ENCODE data around the gene R3HDM2. TPM values are rescaled to one million over a fixed set of nuclear protein-coding genes. Genes with fewer than 3 reads are reported as not detected.

R3HDM2 gene
- total RNA-seq, 1 experiment from 2014 or later, result 34.7 TPM

- DNase-seq (ENCODE audit: low spot score) (no peak), ATAC-seq (no peak)
- H3K27ac Mint-ChIP-seq, result no peak overlapping the region
- H3K4me3 Mint-ChIP-seq, result no peak overlapping the region
- ChIA-PET CTCF (interaction anchor here (1.0 to 3.4 kb wide), 4 partner anchors 9 to 200 kb away, joined by 3 to 56 read pairs (median 11); partner anchors contain the start of genes GLI1 and INHBE), POLR2A (no interaction called here)
- H3K4me1 Mint-ChIP-seq, result peaks cover 12% of the 10 kb centered on the region
- no peaks in the 10 kb centered on the region for H3K9me3 Mint-ChIP-seq
- H3K36me3 Mint-ChIP-seq, result peaks cover 12% of the 10 kb centered on the region
- TF ChIP-seq FOXP4 (CRISPR knock-in tag; IDR thresholded peaks at IDR 0.05) (no peak), FOXK1 (CRISPR knock-in tag; IDR thresholded peaks at IDR 0.05) (no peak), ELF4 (CRISPR knock-in tag; IDR thresholded peaks at IDR 0.05; ENCODE audit: low read depth) (no peak), ESRRA (CRISPR knock-in tag; IDR thresholded peaks at IDR 0.05; ENCODE audit: borderline replicate concordance) (no peak), ZNF317 (CRISPR knock-in tag; IDR thresholded peaks at IDR 0.05; ENCODE audit: borderline replicate concordance, low read depth) (no peak), ZNF232 (CRISPR knock-in tag; IDR thresholded peaks at IDR 0.05) (no peak), AR (CRISPR knock-in tag; IDR thresholded peaks at IDR 0.05) (no peak), E2F4 (CRISPR knock-in tag; IDR thresholded peaks at IDR 0.05; ENCODE audit: borderline replicate concordance, low read depth) (no peak), ZNF396 (CRISPR knock-in tag; IDR thresholded peaks at IDR 0.05; ENCODE audit: borderline replicate concordance) (no peak), SOX15 (CRISPR knock-in tag; IDR thresholded peaks at IDR 0.05) (no peak), RELA (CRISPR knock-in tag; IDR thresholded peaks at IDR 0.05; ENCODE audit: borderline replicate concordance) (no peak), E2F5 (CRISPR knock-in tag; IDR thresholded peaks at IDR 0.05) (no peak), GTF2I (CRISPR knock-in tag; conservative IDR thresholded peaks at IDR 0.05) (no peak)
- TF ChIP-seq, protein P1, sequence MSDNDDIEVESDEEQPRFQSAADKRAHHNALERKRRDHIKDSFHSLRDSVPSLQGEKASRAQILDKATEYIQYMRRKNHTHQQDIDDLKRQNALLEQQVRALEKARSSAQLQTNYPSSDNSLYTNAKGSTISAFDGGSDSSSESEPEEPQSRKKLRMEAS (CRISPR knock-in tag; IDR thresholded peaks at IDR 0.05), result no peak
- TF ChIP-seq, protein P2, sequence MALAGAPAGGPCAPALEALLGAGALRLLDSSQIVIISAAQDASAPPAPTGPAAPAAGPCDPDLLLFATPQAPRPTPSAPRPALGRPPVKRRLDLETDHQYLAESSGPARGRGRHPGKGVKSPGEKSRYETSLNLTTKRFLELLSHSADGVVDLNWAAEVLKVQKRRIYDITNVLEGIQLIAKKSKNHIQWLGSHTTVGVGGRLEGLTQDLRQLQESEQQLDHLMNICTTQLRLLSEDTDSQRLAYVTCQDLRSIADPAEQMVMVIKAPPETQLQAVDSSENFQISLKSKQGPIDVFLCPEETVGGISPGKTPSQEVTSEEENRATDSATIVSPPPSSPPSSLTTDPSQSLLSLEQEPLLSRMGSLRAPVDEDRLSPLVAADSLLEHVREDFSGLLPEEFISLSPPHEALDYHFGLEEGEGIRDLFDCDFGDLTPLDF (CRISPR knock-in tag; IDR thresholded peaks at IDR 0.05), result no peak
- TF ChIP-seq, protein P3, sequence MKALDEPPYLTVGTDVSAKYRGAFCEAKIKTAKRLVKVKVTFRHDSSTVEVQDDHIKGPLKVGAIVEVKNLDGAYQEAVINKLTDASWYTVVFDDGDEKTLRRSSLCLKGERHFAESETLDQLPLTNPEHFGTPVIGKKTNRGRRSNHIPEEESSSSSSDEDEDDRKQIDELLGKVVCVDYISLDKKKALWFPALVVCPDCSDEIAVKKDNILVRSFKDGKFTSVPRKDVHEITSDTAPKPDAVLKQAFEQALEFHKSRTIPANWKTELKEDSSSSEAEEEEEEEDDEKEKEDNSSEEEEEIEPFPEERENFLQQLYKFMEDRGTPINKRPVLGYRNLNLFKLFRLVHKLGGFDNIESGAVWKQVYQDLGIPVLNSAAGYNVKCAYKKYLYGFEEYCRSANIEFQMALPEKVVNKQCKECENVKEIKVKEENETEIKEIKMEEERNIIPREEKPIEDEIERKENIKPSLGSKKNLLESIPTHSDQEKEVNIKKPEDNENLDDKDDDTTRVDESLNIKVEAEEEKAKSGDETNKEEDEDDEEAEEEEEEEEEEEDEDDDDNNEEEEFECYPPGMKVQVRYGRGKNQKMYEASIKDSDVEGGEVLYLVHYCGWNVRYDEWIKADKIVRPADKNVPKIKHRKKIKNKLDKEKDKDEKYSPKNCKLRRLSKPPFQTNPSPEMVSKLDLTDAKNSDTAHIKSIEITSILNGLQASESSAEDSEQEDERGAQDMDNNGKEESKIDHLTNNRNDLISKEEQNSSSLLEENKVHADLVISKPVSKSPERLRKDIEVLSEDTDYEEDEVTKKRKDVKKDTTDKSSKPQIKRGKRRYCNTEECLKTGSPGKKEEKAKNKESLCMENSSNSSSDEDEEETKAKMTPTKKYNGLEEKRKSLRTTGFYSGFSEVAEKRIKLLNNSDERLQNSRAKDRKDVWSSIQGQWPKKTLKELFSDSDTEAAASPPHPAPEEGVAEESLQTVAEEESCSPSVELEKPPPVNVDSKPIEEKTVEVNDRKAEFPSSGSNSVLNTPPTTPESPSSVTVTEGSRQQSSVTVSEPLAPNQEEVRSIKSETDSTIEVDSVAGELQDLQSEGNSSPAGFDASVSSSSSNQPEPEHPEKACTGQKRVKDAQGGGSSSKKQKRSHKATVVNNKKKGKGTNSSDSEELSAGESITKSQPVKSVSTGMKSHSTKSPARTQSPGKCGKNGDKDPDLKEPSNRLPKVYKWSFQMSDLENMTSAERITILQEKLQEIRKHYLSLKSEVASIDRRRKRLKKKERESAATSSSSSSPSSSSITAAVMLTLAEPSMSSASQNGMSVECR (CRISPR knock-in tag; IDR thresholded peaks at IDR 0.05; ENCODE audit: borderline replicate concordance), result no peak
- no peaks in the 10 kb centered on the region for H3K27me3 Mint-ChIP-seq (ENCODE audit: low read depth)
These were observed 171.6 kb downstream of the R3HDM2 start for GRCh38 chr12:57258977-57259970.

Data from WTC11 (cell line).